H1 (cell line): ENCODE measurements around the gene ACACA. TPM values are rescaled to one million over a fixed set of nuclear protein-coding genes. Genes with fewer than 3 reads are reported as not detected.

Source experiments
- CHD1 ChIP-seq: IDR thresholded peaks from 2 replicates; pipeline ENCODE4 v1.6.1; 2012; ENCODE audit warnings: low read depth, low read length, improper control_type of control experiment
- CHD7 ChIP-seq: fragments of 300-600 bp; sonication (generic); IDR thresholded peaks from 2 replicates; pipeline ENCODE4 v1.7.1; 2012; ENCODE audit warnings: low read length, moderate library complexity, mild to moderate bottlenecking, inconsistent platforms; ENCODE audit not compliant: insufficient replicate concordance
- GTF2F1 ChIP-seq: IDR thresholded peaks from 2 replicates; pipeline ENCODE4 v1.6.1; 2012; ENCODE audit warnings: low read depth, low read length, improper control_type of control experiment, borderline replicate concordance
- JUN ChIP-seq: IDR thresholded peaks from 2 replicates; pipeline ENCODE4 v1.6.1; 2011; ENCODE audit warnings: low read depth, mild to moderate bottlenecking, improper control_type of control experiment, low read length
- KDM4A ChIP-seq: IDR thresholded peaks from one replicate; pipeline ENCODE4 v1.7.1; 2012; ENCODE audit warnings: low read depth, mild to moderate bottlenecking, moderate library complexity, low read length, inconsistent platforms; ENCODE audit not compliant: severe bottlenecking
- POLR2A ChIP-seq, 2 experiments: IDR thresholded peaks; 1 replicate in 1 of 2; 2 replicates in 1 of 2; pipeline ENCODE4 v1.6.1; 2011; ENCODE audit warnings: low read depth in 2 of 2, low read length in 2 of 2, mild to moderate bottlenecking in 2 of 2; ENCODE audit errors: control extremely low read depth in 1 of 2
- RNF2 ChIP-seq: fragments of 200-900, 300-1000 bp; sonication (generic); IDR thresholded peaks from 2 replicates; pipeline ENCODE4 v1.7.1; 2016; ENCODE audit warnings: borderline replicate concordance, low read depth, mild to moderate bottlenecking, antibody characterized with exemption, low read length; ENCODE audit not compliant: poor library complexity, severe bottlenecking; ENCODE audit errors: missing control alignments
- SIRT6 ChIP-seq: IDR thresholded peaks from one replicate; pipeline ENCODE4 v1.7.1; 2012; ENCODE audit warnings: low read length, inconsistent platforms
- TCF12 ChIP-seq: IDR thresholded peaks from 2 replicates; pipeline ENCODE4 v1.6.1; 2011; ENCODE audit warnings: low read depth, mild to moderate bottlenecking, low read length
- polyA plus RNA-seq, 7 experiments: library from polyadenylated mRNA; depleted of rRNA in 3 of 7; stranded (reverse) in 5 of 7; unstranded in 2 of 7; fragments of >200 nt in 5 of 7; fragments of 200-250 nt in 2 of 7; gene quantifications; 1 replicate in 5 of 7; 2 replicates in 1 of 7; 4 replicates in 1 of 7; pipeline versions ENCODE4 v1.2.1 to v1.2.3, GENCODE V29; 2011 to 2013; ENCODE audit warnings: missing spikeins in 2 of 7, mixed read lengths in 2 of 7
- total RNA-seq: library from RNA; stranded (reverse); fragmentation: NEBNext Ultra II Directional; extraction: Animal tissue kit (Norgen Biotek cat#: 25700); gene quantifications from 2 replicates; pipeline ENCODE4 v1.2.1, GENCODE V29; 2021

ACACA gene
- total and polyA plus RNA-seq, 2 of the 8 experiments (the other 6 are each of a cell fraction or from before 2014, with no cell fraction given) = 74.0 to 160 TPM

- TF ChIP-seq CHD7 (no peak), TCF12 (no peak), JUN (no peak), CHD1 (no peak), GTF2F1 (no peak), KDM4A (no peak), RNF2 (no peak), SIRT6 (no peak), POLR2A (IDR thresholded peaks at IDR 0.05; ENCODE audit: control extremely low read depth in 1 of 2, low read depth in 2 of 2, low read length in 2 of 2) (no peak)
- TF ChIP-seq, all 59 proteins: peak for 0
Measured at GRCh38 chr17:37111329-37111728, 295.3 kb downstream of the ACACA start (continued).
